T-helper 2 cell (primary cell): ENCODE results near the gene LARP4B.

ENCODE experiments used
- DNase-seq, 5 experiments: peaks; one replicate each; pipeline versions ENCODE4 v3.0.0 to v3.0.0-alpha.2; 2012 to 2022

Gene LARP4B

GRCh38 chr10:865924-866576 is 65.5 kb downstream of the LARP4B start:
- no peak for DNase-seq

GRCh38 chr10:865257-865656 is 66.2 kb downstream of the LARP4B start:
- DNase-seq: no peak

- DNase-seq: no peak
Measured at GRCh38 chr10:860519-860918, 71.0 kb downstream of the LARP4B start.

- DNase-seq: no peak
Measured at GRCh38 chr10:856416-857157, 74.9 kb downstream of the LARP4B start.

GRCh38 chr10:855671-856070 is 75.8 kb downstream of the LARP4B start:
- DNase-seq: no peak

- DNase-seq: no peak
Measured at GRCh38 chr10:855079-855478, 76.4 kb downstream of the LARP4B start.

- DNase-seq: no peak
Measured at GRCh38 chr10:853017-853416, 78.5 kb downstream of the LARP4B start.

- no peak for DNase-seq
Measured at GRCh38 chr10:852386-852785, 79.1 kb downstream of the LARP4B start.

GRCh38 chr10:851901-852300 is 79.6 kb downstream of the LARP4B start:
- DNase-seq: no peak

GRCh38 chr10:850093-850492 is 81.4 kb downstream of the LARP4B start:
- DNase-seq: no peak

- DNase-seq: no peak
Measured at GRCh38 chr10:847868-848267, 83.6 kb downstream of the LARP4B start.

GRCh38 chr10:846126-846685 is 85.3 kb downstream of the LARP4B start:
- no peak for DNase-seq

- DNase-seq: no peak
Measured at GRCh38 chr10:845526-845925, 86.0 kb downstream of the LARP4B start.

GRCh38 chr10:844552-844951 is 87.0 kb downstream of the LARP4B start:
- no peak for DNase-seq

- DNase-seq: no peak
Measured at GRCh38 chr10:843703-844102, 87.8 kb downstream of the LARP4B start.

- DNase-seq: peak in 1 of 5 experiments; percentile 64
Measured at GRCh38 chr10:842795-843194, 88.7 kb downstream of the LARP4B start.

GRCh38 chr10:841535-841934 is 90.0 kb downstream of the LARP4B start:
- no peak for DNase-seq

- no peak for DNase-seq
Measured at GRCh38 chr10:839550-840205, 91.8 kb downstream of the LARP4B start.

GRCh38 chr10:836782-837181 is 94.7 kb downstream of the LARP4B start:
- no peak for DNase-seq

GRCh38 chr10:834493-834892 is 97.0 kb downstream of the LARP4B start:
- no peak for DNase-seq

GRCh38 chr10:829241-829640 is 102.3 kb downstream of the LARP4B start:
- DNase-seq: no peak

GRCh38 chr10:828191-828590 is 103.3 kb downstream of the LARP4B start:
- DNase-seq: no peak

- DNase-seq: no peak
Measured at GRCh38 chr10:824946-825345, 106.6 kb downstream of the LARP4B start.

- no peak for DNase-seq
Measured at GRCh38 chr10:824497-824896, 107.0 kb downstream of the LARP4B start.
